ENCODE data around the gene TPST2.

The TPST2 gene

GRCh38 chr22:26601726-26602125 lies 11.8 kb upstream of the TPST2 start:
- H3K27ac ChIP-seq: no peak overlapping the region
- TF ChIP-seq CTCF (conservative IDR thresholded peaks at IDR 0.05): no peak
- no peak for TF ChIP-seq ZFX (IDR thresholded peaks at IDR 0.05)

DNA sequence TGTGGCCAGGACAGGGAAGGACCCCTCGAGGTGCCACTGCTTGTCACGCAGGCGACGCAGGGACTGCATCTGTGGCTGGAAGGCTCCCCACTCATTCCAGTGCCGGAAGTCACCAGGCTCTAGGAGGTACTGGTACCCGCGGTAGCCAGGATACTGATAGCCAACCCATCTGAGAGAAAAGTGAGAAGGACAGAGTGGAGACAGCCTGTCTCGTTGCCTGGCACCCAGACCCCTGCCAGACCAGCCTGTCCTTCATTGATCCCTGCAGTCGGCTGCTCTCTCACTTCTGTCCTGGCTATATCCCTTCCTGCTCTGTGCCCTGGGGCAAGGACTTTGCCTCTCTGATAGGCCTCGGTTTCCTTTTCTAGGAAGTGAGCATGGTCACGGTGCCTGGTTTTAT lies 9.6 kb upstream of the TPST2 start:
- no peak overlapping the region for H3K27ac ChIP-seq
- TF ChIP-seq CTCF (conservative IDR thresholded peaks at IDR 0.05): no peak
- no peak for TF ChIP-seq ZFX (IDR thresholded peaks at IDR 0.05)

DNA sequence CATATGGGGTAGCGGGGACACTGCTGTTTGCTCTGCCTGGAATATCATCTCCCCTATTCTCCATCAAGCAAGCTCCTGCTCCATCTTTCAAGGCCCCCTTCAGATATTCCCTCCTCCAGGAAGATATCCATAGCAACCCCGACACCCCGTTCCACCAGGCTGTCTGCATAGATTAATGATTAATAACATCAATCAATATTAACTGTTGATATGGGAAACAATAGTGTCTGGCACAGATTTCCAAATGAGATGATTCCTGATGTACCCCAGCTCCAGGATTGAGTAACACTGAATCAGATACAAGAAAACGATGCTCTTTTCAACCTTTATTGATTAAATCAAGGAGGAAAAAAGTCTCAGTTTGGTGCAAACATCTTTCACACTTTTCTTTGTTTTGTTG lies 7.5 kb upstream of the TPST2 start:
- H3K27ac ChIP-seq: no peak overlapping the region
- TF ChIP-seq CTCF (conservative IDR thresholded peaks at IDR 0.05) (no peak), ZFX (IDR thresholded peaks at IDR 0.05) (no peak)

DNA sequence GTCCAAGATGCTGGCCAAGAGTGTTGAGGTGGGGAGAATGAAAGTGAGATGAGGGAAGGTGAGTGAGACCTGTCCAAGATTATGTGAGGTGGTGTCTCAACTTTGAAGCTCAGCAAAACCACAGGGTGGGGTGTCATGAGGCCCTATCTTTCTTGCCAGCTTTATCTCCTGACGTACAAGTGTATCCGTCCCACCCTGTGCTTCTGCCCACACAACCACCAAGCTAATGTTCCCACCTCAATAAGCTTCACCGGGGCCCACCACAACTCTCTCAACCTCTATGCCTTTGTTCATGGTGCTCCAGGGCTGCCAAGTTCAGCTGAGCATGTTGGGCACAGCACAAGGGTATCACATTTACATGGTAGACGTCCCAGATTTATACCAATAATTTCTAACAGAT lies 7.1 kb upstream of the TPST2 start:
- TF ChIP-seq ZFX (IDR thresholded peaks at IDR 0.05): no peak
- no peak for TF ChIP-seq CTCF (conservative IDR thresholded peaks at IDR 0.05)
- no peak overlapping the region for H3K27ac ChIP-seq

GRCh38 chr22:26593763-26594162 lies 3.8 kb upstream of the TPST2 start:
- TF ChIP-seq ZFX (IDR thresholded peaks at IDR 0.05) (no peak), CTCF (conservative IDR thresholded peaks at IDR 0.05) (no peak)
- no peak overlapping the region for H3K27ac ChIP-seq

DNA sequence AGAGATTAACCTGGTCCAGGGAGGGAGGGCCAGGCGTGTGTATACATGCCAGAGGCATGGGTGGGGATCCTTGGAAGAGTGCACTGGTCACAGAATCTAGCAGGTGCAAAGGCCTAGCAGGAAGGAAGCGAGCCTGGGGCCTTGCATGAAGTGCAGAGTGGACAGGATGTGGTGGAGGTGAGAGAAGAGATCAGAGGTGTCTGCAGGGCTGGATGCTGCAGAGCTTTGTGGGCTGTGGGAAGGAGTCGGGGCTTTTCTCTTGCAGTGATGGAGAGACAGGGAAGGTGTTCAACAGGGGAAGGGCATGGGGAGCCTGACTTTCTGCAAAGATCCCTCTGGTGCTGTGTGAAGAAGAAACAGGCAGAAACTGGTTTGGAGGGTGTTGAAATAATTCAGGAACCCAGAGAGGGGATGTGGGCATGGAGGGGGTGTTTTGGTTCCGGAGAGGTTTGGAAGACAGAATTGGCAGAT lies 2.5 kb upstream of the TPST2 start:
- H3K27ac ChIP-seq: no peak overlapping the region
- TF ChIP-seq ZFX (IDR thresholded peaks at IDR 0.05) (no peak), CTCF (conservative IDR thresholded peaks at IDR 0.05) (no peak)

- H3K27ac ChIP-seq: peak overlapping the region; percentile 74
- TF ChIP-seq ZFX (IDR thresholded peaks at IDR 0.05) (no peak), CTCF (conservative IDR thresholded peaks at IDR 0.05) (no peak)
Observed at GRCh38 chr22:26589367-26589844, 526 bp downstream of the TPST2 start.

All from C4-2B (cell line).